NT2/D1 (cell line): ENCODE measurements around the gene LAMA5.

Experiments used
- DNase-seq: peaks from one replicate; pipeline ENCODE4 v3.0.0-alpha.2; 2011; ENCODE audit warnings: low read depth, low spot score
- H3K27me3 ChIP-seq: 2 replicates; pipeline ENCODE4 v1.6.0; 2011; ENCODE audit warnings: mild to moderate bottlenecking; ENCODE audit not compliant: insufficient read length, insufficient read depth
- H3K36me3 ChIP-seq: 2 replicates; pipeline ENCODE4 v1.6.1; 2011; ENCODE audit warnings: mild to moderate bottlenecking, low read length, mixed read lengths; ENCODE audit not compliant: insufficient read depth, insufficient read length
- H3K4me1 ChIP-seq: 2 replicates; pipeline ENCODE4 v1.5.1; 2011; ENCODE audit not compliant: insufficient read depth, insufficient read length
- H3K4me3 ChIP-seq: 2 replicates; pipeline ENCODE4 v1.5.1; 2011; ENCODE audit warnings: low read depth; ENCODE audit not compliant: insufficient read length
- H3K9ac ChIP-seq: 2 replicates; pipeline ENCODE4 v1.6.0; 2011; ENCODE audit warnings: low read depth; ENCODE audit not compliant: insufficient read length
- H3K9me3 ChIP-seq: 2 replicates; pipeline ENCODE4 v1.5.1; 2011; ENCODE audit warnings: mild to moderate bottlenecking, low read length; ENCODE audit not compliant: insufficient read depth
- SUZ12 ChIP-seq: IDR thresholded peaks from 2 replicates; pipeline ENCODE4 v1.6.1; 2011; ENCODE audit not compliant: insufficient read length, insufficient read depth; ENCODE audit errors: extremely low read depth
- YY1 ChIP-seq: IDR thresholded peaks from 2 replicates; pipeline ENCODE4 v1.6.1; 2011; ENCODE audit not compliant: insufficient read length, insufficient read depth
- ZNF274 ChIP-seq: IDR thresholded peaks from 2 replicates; pipeline ENCODE4 v1.6.1; 2011; ENCODE audit warnings: mild to moderate bottlenecking, low read depth, low read length

Gene LAMA5

GRCh38 chr20:62266340-62266739 lies 100.8 kb downstream of the LAMA5 start:
- DNase-seq: no peak
- no peak overlapping the region for H3K4me3 ChIP-seq
- no peaks in the 10 kb centered on the region for H3K27me3 ChIP-seq
- peaks cover 52% of the 10 kb centered on the region for H3K36me3 ChIP-seq
- peaks cover 25% of the 10 kb centered on the region for H3K9me3 ChIP-seq
- no peak overlapping the region for H3K9ac ChIP-seq
- peaks cover 13% of the 10 kb centered on the region for H3K4me1 ChIP-seq
- TF ChIP-seq ZNF274 (no peak), YY1 (no peak), SUZ12 (no peak)

GRCh38 chr20:62265365-62265764 lies 101.7 kb downstream of the LAMA5 start:
- no peak for TF ChIP-seq SUZ12
- TF ChIP-seq ZNF274: no peak
- TF ChIP-seq YY1: no peak
- H3K36me3 ChIP-seq: peaks cover 62% of the 10 kb centered on the region
- no peak overlapping the region for H3K4me3 ChIP-seq
- peaks cover 13% of the 10 kb centered on the region for H3K4me1 ChIP-seq
- no peak for DNase-seq
- H3K9me3 ChIP-seq: peaks cover 25% of the 10 kb centered on the region
- H3K9ac ChIP-seq: no peak overlapping the region
- no peaks in the 10 kb centered on the region for H3K27me3 ChIP-seq

- H3K36me3 ChIP-seq: peaks cover 72% of the 10 kb centered on the region
- H3K4me1 ChIP-seq: peaks cover 8% of the 10 kb centered on the region
- DNase-seq: no peak
- no peaks in the 10 kb centered on the region for H3K27me3 ChIP-seq
- H3K4me3 ChIP-seq: no peak overlapping the region
- no peak for TF ChIP-seq SUZ12
- TF ChIP-seq ZNF274: no peak
- TF ChIP-seq YY1: no peak
- H3K9ac ChIP-seq: no peak overlapping the region
- peaks cover 25% of the 10 kb centered on the region for H3K9me3 ChIP-seq
Observed at GRCh38 chr20:62263396-62263795, 103.7 kb downstream of the LAMA5 start.

GRCh38 chr20:62262064-62262463 lies 105.0 kb downstream of the LAMA5 start:
- no peak for DNase-seq
- peaks cover 74% of the 10 kb centered on the region for H3K36me3 ChIP-seq
- H3K9ac ChIP-seq: no peak overlapping the region
- H3K4me3 ChIP-seq: no peak overlapping the region
- peaks cover 3% of the 10 kb centered on the region for H3K4me1 ChIP-seq
- H3K27me3 ChIP-seq: no peaks in the 10 kb centered on the region
- TF ChIP-seq YY1 (no peak), ZNF274 (no peak), SUZ12 (no peak)
- H3K9me3 ChIP-seq: peaks cover 25% of the 10 kb centered on the region

- TF ChIP-seq SUZ12 (no peak), ZNF274 (no peak), YY1 (no peak)
- peaks cover 3% of the 10 kb centered on the region; the same call in 1 of the 2 replicates for H3K9me3 ChIP-seq
- DNase-seq: no peak
- H3K36me3 ChIP-seq: peaks cover 63% of the 10 kb centered on the region
- H3K27me3 ChIP-seq: no peaks in the 10 kb centered on the region
- H3K4me1 ChIP-seq: peaks cover 3% of the 10 kb centered on the region
- H3K9ac ChIP-seq: no peak overlapping the region
- H3K4me3 ChIP-seq: no peak overlapping the region
Observed at GRCh38 chr20:62259294-62259565, 107.9 kb downstream of the LAMA5 start.
